ENCODE measurements around the gene TLR4.

DNA sequence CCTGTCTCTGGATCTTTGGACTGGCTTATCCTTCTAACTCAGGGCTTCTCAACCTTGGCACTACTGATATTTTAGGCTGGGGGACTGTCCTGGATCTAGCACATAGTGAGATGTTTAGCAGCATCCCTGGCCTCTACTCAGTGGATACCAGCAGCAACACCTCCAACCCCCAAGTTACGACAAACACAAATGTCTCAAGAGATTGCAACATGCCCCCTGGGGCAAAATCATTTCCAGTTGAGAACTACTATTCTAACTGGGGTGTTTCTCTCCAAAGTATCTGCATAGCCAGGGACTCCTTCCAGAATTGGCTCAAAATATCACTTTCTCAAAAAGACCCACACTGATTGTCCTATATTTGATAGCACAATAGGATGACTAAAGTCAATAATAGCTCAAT lies 7.2 kb upstream of the TLR4 start:
- TF ChIP-seq EZH2 (IDR thresholded peaks at IDR 0.05) (no peak), POLR2AphosphoS5 (IDR thresholded peaks at IDR 0.05; ENCODE audit: borderline replicate concordance, low read depth, low read length) (no peak), FOXP2 (optimal IDR thresholded peaks at IDR 0.05; ENCODE audit: control extremely low read depth, extremely low read length, insufficient read depth) (no peak)

Data from SK-N-MC (cell line).